A673 (cell line): ENCODE data around the gene NSFL1C. TPM values are rescaled to one million over a fixed set of nuclear protein-coding genes. Genes with fewer than 3 reads are reported as not detected.

Experiments
- BruUV-seq: library from RNA; stranded (reverse); fragments of 400-500 nt; replicated peaks from 2 replicates; lab custom pipeline; 2021; lab: Mats Ljungman, UMichigan
- CTCF ChIA-PET: fragments of 300-600 bp; sonication (Branson Sonifier 250); formaldehyde crosslinking; loops from one replicate; lab custom pipeline; 2022; ENCODE audit warnings: antibody characterized with exemption; lab: Charles Lee
- POLR2A ChIA-PET: fragments of 300-600 bp; sonication (Branson Sonifier 250); formaldehyde crosslinking; loops from one replicate; lab custom pipeline; 2022; ENCODE audit warnings: antibody characterized with exemption; ENCODE audit not compliant: low non-redundant PET; lab: Charles Lee
- DNase-seq: peaks from one replicate; pipeline ENCODE4 v3.0.0-alpha.2; 2015; ENCODE audit warnings: low spot score
- H3K27ac ChIP-seq: fragments of 200-600 bp; sonication (generic); 2 replicates; pipeline ENCODE4 v1.5.1; 2016; ENCODE audit warnings: mixed run types, low read depth, mild to moderate bottlenecking, mixed read lengths, antibody characterized with exemption, low read length; ENCODE audit not compliant: poor library complexity, severe bottlenecking
- H3K27me3 ChIP-seq: fragments of 200-600 bp; sonication (generic); replicated peaks from 2 replicates; pipeline ENCODE4 v1.6.1; 2017; ENCODE audit warnings: mixed run types, low read depth, mild to moderate bottlenecking, mixed read lengths, antibody characterized with exemption, low read length; ENCODE audit not compliant: insufficient read depth, poor library complexity
- H3K36me3 ChIP-seq: fragments of 200-600 bp; sonication (generic); 2 replicates; pipeline ENCODE4 v1.6.1; 2016; ENCODE audit warnings: mixed run types, mild to moderate bottlenecking, mixed read lengths, antibody characterized with exemption, low read length; ENCODE audit not compliant: insufficient read depth, poor library complexity, severe bottlenecking
- H3K4me1 ChIP-seq: fragments of 200-600 bp; sonication (generic); 2 replicates; pipeline ENCODE4 v1.6.1; 2017; ENCODE audit warnings: mixed run types, mild to moderate bottlenecking, mixed read lengths, antibody characterized with exemption, low read length; ENCODE audit not compliant: insufficient read depth, poor library complexity, severe bottlenecking
- H3K4me3 ChIP-seq: fragments of 200-600 bp; sonication (generic); 2 replicates; pipeline ENCODE4 v1.5.1; 2016; ENCODE audit warnings: low read depth, mixed run types, mild to moderate bottlenecking, mixed read lengths, low read length; ENCODE audit not compliant: poor library complexity, severe bottlenecking
- H3K9me3 ChIP-seq: fragments of 200-600 bp; sonication (generic); 2 replicates; pipeline ENCODE4 v1.6.1; 2016; ENCODE audit warnings: mixed run types, low read depth, mild to moderate bottlenecking, mixed read lengths, antibody characterized with exemption, low read length; ENCODE audit not compliant: poor library complexity, severe bottlenecking
- EZH2 ChIP-seq: fragments of 200-600 bp; sonication (generic); IDR thresholded peaks from 2 replicates; pipeline ENCODE4 v1.6.1; 2017; ENCODE audit warnings: borderline replicate concordance, low read depth, mild to moderate bottlenecking, mixed read lengths, antibody characterized with exemption, low read length; ENCODE audit not compliant: poor library complexity, severe bottlenecking
- intact Hi-C: fragments of 100-400 bp; cut with micrococcal nuclease; formaldehyde crosslinking; loops from one replicate; pipeline ENCODE4 v1.10.0; 2022; ENCODE audit not compliant: unreplicated experiment
- total RNA-seq: library from RNA; stranded (reverse); gene quantifications from 2 replicates; pipeline ENCODE4 v1.2.3, GENCODE V29; 2021
- TF ChIP-seq, protein P1 (sequence below): fragments of 300-800, 200-600 bp; sonication (generic); conservative IDR thresholded peaks from 2 replicates; pipeline ENCODE4 v1.5.1; 2017; ENCODE audit warnings: low read depth, mild to moderate bottlenecking, antibody characterized with exemption, low read length, moderate library complexity, mixed read lengths

NSFL1C gene
- total RNA-seq, 1 experiment from 2014 or later = 158 TPM

DNA sequence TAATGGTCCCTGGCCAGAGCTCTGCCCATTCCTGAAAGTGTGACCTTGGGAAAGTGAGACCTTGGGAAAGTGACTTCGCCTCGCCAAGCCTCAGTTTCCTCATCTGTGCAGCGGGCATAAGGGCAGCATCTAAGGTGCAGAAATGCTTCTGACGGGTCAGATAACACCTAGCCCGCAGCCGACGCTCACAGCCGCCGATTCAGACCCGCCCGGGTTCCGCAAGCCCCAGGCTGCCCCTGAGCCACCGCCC lies 74.3 kb downstream of the NSFL1C start:
- no TSS peak for BruUV-seq
- intact Hi-C loops = loop anchor here (2.0 to 10.0 kb wide), 2 partner anchors 68 to 168 kb away; partner anchors contain the start of gene RAD21L1
- H3K27me3 ChIP-seq = no peaks in the 10 kb centered on the region
- H3K4me3 ChIP-seq = peak overlapping the region; percentile 97
- peak overlapping the region; percentile 81 for H3K27ac ChIP-seq
- TF ChIP-seq, protein P1, sequence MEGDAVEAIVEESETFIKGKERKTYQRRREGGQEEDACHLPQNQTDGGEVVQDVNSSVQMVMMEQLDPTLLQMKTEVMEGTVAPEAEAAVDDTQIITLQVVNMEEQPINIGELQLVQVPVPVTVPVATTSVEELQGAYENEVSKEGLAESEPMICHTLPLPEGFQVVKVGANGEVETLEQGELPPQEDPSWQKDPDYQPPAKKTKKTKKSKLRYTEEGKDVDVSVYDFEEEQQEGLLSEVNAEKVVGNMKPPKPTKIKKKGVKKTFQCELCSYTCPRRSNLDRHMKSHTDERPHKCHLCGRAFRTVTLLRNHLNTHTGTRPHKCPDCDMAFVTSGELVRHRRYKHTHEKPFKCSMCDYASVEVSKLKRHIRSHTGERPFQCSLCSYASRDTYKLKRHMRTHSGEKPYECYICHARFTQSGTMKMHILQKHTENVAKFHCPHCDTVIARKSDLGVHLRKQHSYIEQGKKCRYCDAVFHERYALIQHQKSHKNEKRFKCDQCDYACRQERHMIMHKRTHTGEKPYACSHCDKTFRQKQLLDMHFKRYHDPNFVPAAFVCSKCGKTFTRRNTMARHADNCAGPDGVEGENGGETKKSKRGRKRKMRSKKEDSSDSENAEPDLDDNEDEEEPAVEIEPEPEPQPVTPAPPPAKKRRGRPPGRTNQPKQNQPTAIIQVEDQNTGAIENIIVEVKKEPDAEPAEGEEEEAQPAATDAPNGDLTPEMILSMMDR = no peak
- no peak for TF ChIP-seq EZH2
- H3K9me3 ChIP-seq = no peaks in the 10 kb centered on the region
- ChIA-PET POLR2A (no interaction called here), CTCF (no interaction called here)
- DNase-seq = no peak
- no peaks in the 10 kb centered on the region for H3K36me3 ChIP-seq
- peaks cover 38% of the 10 kb centered on the region for H3K4me1 ChIP-seq

Other genes starting within 250 kb of the NSFL1C start
- not detected in 2 replicates for gene RAD21L1, start 240.8 kb downstream of the NSFL1C start, total RNA-seq
- 0.43 and 0.81 TPM in 2 replicates for gene SNPH, start 200.6 kb downstream of the NSFL1C start, total RNA-seq
- gene SDCBP2, start 137.7 kb downstream of the NSFL1C start, total RNA-seq = 3.4 and 3.5 TPM in 2 replicates
- 264 and 270 TPM in 2 replicates for gene FKBP1A, start 73.8 kb downstream of the NSFL1C start, total RNA-seq
- gene SIRPB2, start 24.6 kb upstream of the NSFL1C start, total RNA-seq = 3.1 and 4.0 TPM in 2 replicates
- gene SIRPD, start 90.9 kb upstream of the NSFL1C start, total RNA-seq = not detected in 2 replicates
- gene SIRPB1, start 153.2 kb upstream of the NSFL1C start, total RNA-seq = not detected in 2 replicates
- gene SIRPG, start 190.9 kb upstream of the NSFL1C start, total RNA-seq = not detected in 2 replicates